ENCODE measurements around the gene TEDC1.
"Not testable (repeated sequence)": the region's sequence is repeated elsewhere in the genome, so short reads cannot be mapped to it uniquely, and the experiment has no call there.

TEDC1 gene

GRCh38 chr14:105545676-105546075 lies 54.6 kb downstream of the TEDC1 start:
- FAIRE-seq, result not testable (repeated sequence)

GRCh38 chr14:105546410-105546809 lies 55.4 kb downstream of the TEDC1 start:
- not testable (repeated sequence) for FAIRE-seq

GRCh38 chr14:105547072-105547471 lies 56.0 kb downstream of the TEDC1 start:
- FAIRE-seq, result not testable (repeated sequence)

- no peak for FAIRE-seq
Measured at GRCh38 chr14:105547741-105548169, 56.7 kb downstream of the TEDC1 start.
